ENCODE results near the gene TTC28. TPM values are rescaled to one million over a fixed set of nuclear protein-coding genes. Genes with fewer than 3 reads are reported as not detected.

Gene TTC28
- total RNA-seq, 1 donor from 2014 or later: 7.9 TPM

DNA sequence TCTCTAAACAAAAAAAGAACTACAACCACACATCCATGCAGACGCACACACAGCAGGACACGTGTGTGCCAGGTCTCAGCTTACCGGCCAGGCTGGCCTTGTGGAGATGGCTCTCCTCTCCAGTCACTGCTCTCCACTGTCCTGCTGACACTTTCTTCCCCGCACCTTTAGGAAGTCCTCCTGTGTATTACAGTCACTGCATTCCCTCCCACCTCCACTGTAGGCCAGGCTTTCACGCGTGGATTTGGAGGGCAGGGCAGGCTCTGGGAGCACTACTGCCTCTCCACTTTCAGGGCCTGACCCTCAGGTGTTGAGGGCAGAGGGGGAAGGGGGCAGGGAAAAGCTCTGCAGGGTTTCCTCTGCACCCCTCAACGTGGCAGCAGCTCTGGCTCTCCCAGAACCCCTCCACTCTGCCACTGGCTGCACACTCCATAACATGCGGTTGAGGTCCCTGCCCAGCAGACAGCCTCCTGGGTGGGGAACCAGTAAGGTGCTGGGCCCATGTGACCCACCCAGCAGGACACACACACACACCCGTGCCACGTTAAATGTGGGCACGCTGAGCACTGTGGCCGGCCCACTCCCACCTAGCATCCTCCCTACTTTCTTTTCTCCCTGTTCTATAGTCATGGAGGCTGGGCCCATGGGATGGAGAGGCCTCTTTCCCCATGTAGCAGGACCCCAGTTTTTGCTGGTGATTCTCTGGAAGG, 653.6 kb downstream of the TTC28 start:
- Mint-ChIP-seq H3K27ac (no peak overlapping the region), H3K27me3 (no peaks in the 10 kb centered on the region), H3K9me3 (no peaks in the 10 kb centered on the region), H3K36me3 (ENCODE audit: low read depth) (no peaks in the 10 kb centered on the region), H3K4me1 (no peaks in the 10 kb centered on the region), H3K4me3 (no peak overlapping the region)
- ATAC-seq (ENCODE audit: low read depth): no peak
- ChIA-PET CTCF (no interaction called here), POLR2A (no interaction called here)
- intact Hi-C loops (cut with micrococcal nuclease): no loop called here
- TF ChIP-seq, protein P1, sequence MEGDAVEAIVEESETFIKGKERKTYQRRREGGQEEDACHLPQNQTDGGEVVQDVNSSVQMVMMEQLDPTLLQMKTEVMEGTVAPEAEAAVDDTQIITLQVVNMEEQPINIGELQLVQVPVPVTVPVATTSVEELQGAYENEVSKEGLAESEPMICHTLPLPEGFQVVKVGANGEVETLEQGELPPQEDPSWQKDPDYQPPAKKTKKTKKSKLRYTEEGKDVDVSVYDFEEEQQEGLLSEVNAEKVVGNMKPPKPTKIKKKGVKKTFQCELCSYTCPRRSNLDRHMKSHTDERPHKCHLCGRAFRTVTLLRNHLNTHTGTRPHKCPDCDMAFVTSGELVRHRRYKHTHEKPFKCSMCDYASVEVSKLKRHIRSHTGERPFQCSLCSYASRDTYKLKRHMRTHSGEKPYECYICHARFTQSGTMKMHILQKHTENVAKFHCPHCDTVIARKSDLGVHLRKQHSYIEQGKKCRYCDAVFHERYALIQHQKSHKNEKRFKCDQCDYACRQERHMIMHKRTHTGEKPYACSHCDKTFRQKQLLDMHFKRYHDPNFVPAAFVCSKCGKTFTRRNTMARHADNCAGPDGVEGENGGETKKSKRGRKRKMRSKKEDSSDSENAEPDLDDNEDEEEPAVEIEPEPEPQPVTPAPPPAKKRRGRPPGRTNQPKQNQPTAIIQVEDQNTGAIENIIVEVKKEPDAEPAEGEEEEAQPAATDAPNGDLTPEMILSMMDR (IDR thresholded peaks at IDR 0.05): no peak
- DNase-seq: no peak

DNA sequence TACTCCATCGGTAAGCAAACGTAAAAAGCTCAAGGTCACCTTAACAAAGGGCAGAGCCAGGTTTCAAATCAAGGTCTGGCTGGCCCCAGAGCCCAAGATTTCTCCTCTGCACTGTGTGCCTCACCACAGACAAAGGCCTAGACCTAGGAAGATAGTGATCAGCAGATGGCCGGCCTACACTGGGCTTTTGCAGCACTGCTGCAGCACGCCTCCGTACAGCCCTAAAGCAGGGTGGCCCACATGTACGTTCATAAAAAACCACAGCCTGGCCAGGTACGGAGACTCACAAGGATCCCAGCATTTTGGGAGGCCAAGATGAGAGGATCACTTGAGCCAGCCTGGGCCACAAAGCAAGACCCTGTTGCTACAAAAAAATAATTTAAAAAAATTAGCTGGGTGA, 654.3 kb downstream of the TTC28 start:
- Mint-ChIP-seq H3K4me3 (no peak overlapping the region), H3K36me3 (ENCODE audit: low read depth) (no peaks in the 10 kb centered on the region), H3K27ac (no peak overlapping the region), H3K27me3 (no peaks in the 10 kb centered on the region), H3K4me1 (no peaks in the 10 kb centered on the region), H3K9me3 (no peaks in the 10 kb centered on the region)
- TF ChIP-seq, protein P1 (IDR thresholded peaks at IDR 0.05): no peak
- ATAC-seq (ENCODE audit: low read depth) (no peak), DNase-seq (no peak)
- POLR2A ChIA-PET: no interaction called here
- CTCF ChIA-PET: no interaction called here
- intact Hi-C loops (cut with micrococcal nuclease): no loop called here

DNA sequence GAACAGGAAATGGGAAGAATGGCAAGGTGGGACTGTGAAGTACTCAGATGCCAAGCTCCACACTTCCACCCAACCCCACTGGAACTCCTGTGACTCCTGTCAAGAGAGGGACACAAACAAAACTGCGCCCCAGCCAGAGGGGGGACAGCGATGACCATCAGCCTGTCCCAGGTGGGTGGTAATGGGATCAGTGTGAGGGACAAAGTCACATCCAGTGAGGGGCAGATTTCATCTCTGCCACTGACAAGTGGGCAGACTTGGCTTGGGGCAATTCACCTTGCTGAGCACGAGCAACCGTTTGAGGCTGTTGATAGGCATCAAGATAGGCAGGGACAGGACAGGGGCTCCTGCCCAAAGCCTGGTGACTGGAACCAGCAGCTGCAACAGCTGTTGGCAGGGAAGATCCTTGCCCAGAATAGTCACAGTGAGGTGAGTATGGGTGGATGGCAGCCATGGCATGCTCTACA, 655.2 kb downstream of the TTC28 start:
- ChIA-PET POLR2A (no interaction called here), CTCF (no interaction called here)
- TF ChIP-seq, protein P1 (IDR thresholded peaks at IDR 0.05): no peak
- no peaks in the 10 kb centered on the region for H3K27me3 Mint-ChIP-seq
- H3K4me3 Mint-ChIP-seq: no peak overlapping the region
- H3K9me3 Mint-ChIP-seq: no peaks in the 10 kb centered on the region
- peaks cover 2% of the 10 kb centered on the region for H3K4me1 Mint-ChIP-seq
- DNase-seq (no peak), ATAC-seq (ENCODE audit: low read depth) (no peak)
- intact Hi-C loops (cut with micrococcal nuclease): no loop called here
- no peak overlapping the region for H3K27ac Mint-ChIP-seq
- no peaks in the 10 kb centered on the region for H3K36me3 Mint-ChIP-seq (ENCODE audit: low read depth)

DNA sequence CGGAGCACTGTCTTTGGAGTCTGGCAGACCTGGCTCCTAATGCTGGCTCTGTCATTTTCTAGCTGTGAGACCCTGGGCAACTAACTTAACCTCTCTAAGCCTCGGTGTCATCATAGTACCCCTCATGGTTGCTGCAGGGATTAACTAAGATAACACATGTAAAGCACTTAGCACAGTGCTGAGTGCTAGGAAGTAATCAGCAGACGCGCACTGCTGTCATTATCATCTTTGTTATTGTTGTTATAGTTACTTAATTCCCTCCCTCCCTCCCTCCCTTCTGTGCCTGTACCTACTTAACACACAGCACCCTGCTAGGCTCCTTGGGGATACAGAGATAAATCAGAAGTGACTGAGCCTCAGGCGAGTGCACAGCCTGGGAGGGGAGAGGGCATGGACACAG, 655.9 kb downstream of the TTC28 start:
- no peak overlapping the region for H3K4me3 Mint-ChIP-seq
- TF ChIP-seq, protein P1 (IDR thresholded peaks at IDR 0.05): no peak
- H3K36me3 Mint-ChIP-seq (ENCODE audit: low read depth): no peaks in the 10 kb centered on the region
- no peak for ATAC-seq (ENCODE audit: low read depth)
- CTCF ChIA-PET: no interaction called here
- intact Hi-C loops (cut with micrococcal nuclease): no loop called here
- no peaks in the 10 kb centered on the region for H3K9me3 Mint-ChIP-seq
- H3K27ac Mint-ChIP-seq: no peak overlapping the region
- H3K4me1 Mint-ChIP-seq: peaks cover 2% of the 10 kb centered on the region
- DNase-seq: no peak
- no peaks in the 10 kb centered on the region for H3K27me3 Mint-ChIP-seq
- POLR2A ChIA-PET: no interaction called here

DNA sequence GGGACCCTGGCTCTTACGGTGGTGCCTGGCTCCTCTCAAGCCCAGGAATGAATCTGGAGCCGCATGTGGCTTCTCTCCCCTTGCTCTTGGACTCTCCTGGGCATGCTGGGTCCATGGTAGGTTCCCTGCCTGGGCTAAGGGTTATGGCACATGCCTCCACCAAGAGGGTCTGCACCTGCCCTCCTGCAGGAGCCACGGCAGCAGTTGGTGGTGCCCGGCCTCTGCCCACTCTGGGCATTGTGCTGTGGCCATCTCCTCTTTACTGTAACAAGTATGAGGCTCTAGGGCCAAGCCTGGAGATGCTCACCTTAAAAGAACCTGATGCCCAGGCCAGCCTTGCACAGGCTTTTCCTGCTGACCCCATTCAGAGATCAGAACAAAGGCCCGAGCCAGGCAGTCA, 656.6 kb downstream of the TTC28 start:
- Mint-ChIP-seq H3K27ac (no peak overlapping the region), H3K36me3 (ENCODE audit: low read depth) (no peaks in the 10 kb centered on the region), H3K27me3 (no peaks in the 10 kb centered on the region), H3K4me1 (peaks cover 2% of the 10 kb centered on the region), H3K4me3 (no peak overlapping the region), H3K9me3 (no peaks in the 10 kb centered on the region)
- CTCF ChIA-PET: interaction anchor here (0.8 kb wide), 1 partner anchor 137 kb away, joined by 3 read pairs; no protein-coding TSS in a partner anchor
- no peak for DNase-seq
- TF ChIP-seq, protein P1 (IDR thresholded peaks at IDR 0.05): no peak
- intact Hi-C loops (cut with micrococcal nuclease): no loop called here
- POLR2A ChIA-PET: interaction anchor here (0.6 kb wide), 1 partner anchor 805 kb away, joined by 4 read pairs; no protein-coding TSS in a partner anchor
- no peak for ATAC-seq (ENCODE audit: low read depth)
